CD4-positive, alpha-beta T cell treated with Interleukin-6 for 4 hours (primary cell): ENCODE measurements around the gene ARSK.

Source experiments
- DNase-seq: peaks from one replicate; pipeline ENCODE4 v3.0.0-alpha.2; 2020; ENCODE audit warnings: mixed read lengths

Gene ARSK

GRCh38 chr5:95649274-95649673, 94.4 kb downstream of the ARSK start:
- no peak for DNase-seq

GRCh38 chr5:95649842-95650620, 95.1 kb downstream of the ARSK start:
- DNase-seq, result no peak

- no peak for DNase-seq
Measured at GRCh38 chr5:95652849-95653248, 97.9 kb downstream of the ARSK start.

GRCh38 chr5:95654196-95654595, 99.3 kb downstream of the ARSK start:
- no peak for DNase-seq
